Lung (tissue), 12 donors: ENCODE data around the gene TMCC2. TPM values are rescaled to one million over a fixed set of nuclear protein-coding genes. Genes with fewer than 3 reads are reported as not detected.

Experiments used
- ATAC-seq: fragments of 200-7000 bp; cut with Tn5 transposase; one replicate; pipeline ENCODE4 v1.9.1; 2020; ENCODE audit warnings: moderate number of reproducible peaks; ENCODE audit not compliant: insufficient read depth, low FRiP score
- DNase-seq, 3 donors: peaks; one replicate each; pipeline ENCODE4 v3.0.0-alpha.2; 2013 to 2017
- H3K27ac ChIP-seq, 2 donors: one replicate each; pipeline ENCODE4 v1.5.1; 2013; ENCODE audit warnings: mild to moderate bottlenecking in 2 of 2, moderate library complexity in 2 of 2, control low read depth in 1 of 2, inconsistent platforms in 1 of 2, low read depth in 1 of 2, low read length in 1 of 2
- H3K27me3 ChIP-seq, 3 donors: one replicate each; pipeline ENCODE4 v1.5.1; 2013; ENCODE audit warnings: low read length in 2 of 3; ENCODE audit not compliant: control insufficient read depth in 3 of 3, insufficient read depth in 3 of 3
- H3K36me3 ChIP-seq, 4 donors: one replicate each; pipeline ENCODE4 v1.5.1; 2013; ENCODE audit warnings: low read length in 4 of 4, mild to moderate bottlenecking in 1 of 4, moderate library complexity in 1 of 4; ENCODE audit not compliant: control insufficient read depth in 4 of 4, insufficient read depth in 4 of 4
- H3K4me1 ChIP-seq, 5 donors: one replicate each; pipeline ENCODE4 v1.5.1; 2013; ENCODE audit warnings: low read length in 5 of 5, mild to moderate bottlenecking in 2 of 5, moderate library complexity in 1 of 5; ENCODE audit not compliant: control insufficient read depth in 5 of 5, insufficient read depth in 5 of 5
- H3K4me3 ChIP-seq: one replicate; pipeline ENCODE4 v1.5.1; 2013; ENCODE audit warnings: mild to moderate bottlenecking, control low read depth, moderate library complexity
- H3K9ac ChIP-seq, 2 donors: one replicate each; pipeline ENCODE4 v1.5.1; 2013; ENCODE audit warnings: low read length in 2 of 2, control low read depth in 1 of 2; ENCODE audit not compliant: insufficient read depth in 1 of 2
- H3K9me3 ChIP-seq, 4 donors: one replicate each; pipeline ENCODE4 v1.5.1; 2013; ENCODE audit warnings: low read length in 3 of 4, mild to moderate bottlenecking in 1 of 4, moderate library complexity in 1 of 4; ENCODE audit not compliant: control insufficient read depth in 4 of 4, insufficient read depth in 3 of 4
- WGBS, 2 donors: extraction: QIAGEN DNeasy Blood & Tissue Kit; methylation state at CpG; one replicate each; pipeline ENCODE4 v1.1.7; 2013; 5-methylcytosine and 5-hydroxymethylcytosine counted together
- polyA plus RNA-seq, 2 donors: library from polyadenylated mRNA; stranded (reverse); fragments of 200-250 nt; gene quantifications; one replicate each; pipeline ENCODE4 v1.2.1, GENCODE V29; 2013
- total RNA-seq, 2 donors: library from RNA; depleted of rRNA in 1 of 2; stranded (reverse); fragments of >200 nt in 1 of 2; gene quantifications; one replicate each; pipeline ENCODE4 v1.2.1, GENCODE V29; 2014 to 2021
- TF ChIP-seq, protein P1 (sequence below): IDR thresholded peaks from 2 replicates; pipeline ENCODE4 v1.5.1; 2012; ENCODE audit warnings: mild to moderate bottlenecking; ENCODE audit errors: control extremely low read depth, extremely low read depth
- donor health status: control.
- donor health status: control.
- donor health status: Bipolar disorder and iron deficiency.
- donor health status: healthy.
- donor health status: DM: yes; HTN: yes; CAD: no.

Gene TMCC2
- total and polyA plus RNA-seq, 4 donors, result 1.9 to 27.0 (median 2.4) TPM

GRCh38 chr1:205183676-205184335 lies 43.9 kb upstream of the TMCC2 start:
- Histone ChIP-seq H3K36me3 (peaks cover 4 to 11% (median 6%) of the 10 kb centered on the region in 4 donors), H3K9me3 (no peaks in the 10 kb centered on the region), H3K27me3 (no peaks in the 10 kb centered on the region), H3K27ac (no peak overlapping the region), H3K4me1 (peaks cover 4 to 16% (median 6%) of the 10 kb centered on the region in 5 donors), H3K4me3 (no peak overlapping the region), H3K9ac (no peak overlapping the region)
- no peak for DNase-seq
- 42 to 45% methylated on average over 4 of the region's 4 CpGs for WGBS, 2 donors
- TF ChIP-seq, protein P1, sequence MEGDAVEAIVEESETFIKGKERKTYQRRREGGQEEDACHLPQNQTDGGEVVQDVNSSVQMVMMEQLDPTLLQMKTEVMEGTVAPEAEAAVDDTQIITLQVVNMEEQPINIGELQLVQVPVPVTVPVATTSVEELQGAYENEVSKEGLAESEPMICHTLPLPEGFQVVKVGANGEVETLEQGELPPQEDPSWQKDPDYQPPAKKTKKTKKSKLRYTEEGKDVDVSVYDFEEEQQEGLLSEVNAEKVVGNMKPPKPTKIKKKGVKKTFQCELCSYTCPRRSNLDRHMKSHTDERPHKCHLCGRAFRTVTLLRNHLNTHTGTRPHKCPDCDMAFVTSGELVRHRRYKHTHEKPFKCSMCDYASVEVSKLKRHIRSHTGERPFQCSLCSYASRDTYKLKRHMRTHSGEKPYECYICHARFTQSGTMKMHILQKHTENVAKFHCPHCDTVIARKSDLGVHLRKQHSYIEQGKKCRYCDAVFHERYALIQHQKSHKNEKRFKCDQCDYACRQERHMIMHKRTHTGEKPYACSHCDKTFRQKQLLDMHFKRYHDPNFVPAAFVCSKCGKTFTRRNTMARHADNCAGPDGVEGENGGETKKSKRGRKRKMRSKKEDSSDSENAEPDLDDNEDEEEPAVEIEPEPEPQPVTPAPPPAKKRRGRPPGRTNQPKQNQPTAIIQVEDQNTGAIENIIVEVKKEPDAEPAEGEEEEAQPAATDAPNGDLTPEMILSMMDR, result no peak
- ATAC-seq, result no peak

DNA sequence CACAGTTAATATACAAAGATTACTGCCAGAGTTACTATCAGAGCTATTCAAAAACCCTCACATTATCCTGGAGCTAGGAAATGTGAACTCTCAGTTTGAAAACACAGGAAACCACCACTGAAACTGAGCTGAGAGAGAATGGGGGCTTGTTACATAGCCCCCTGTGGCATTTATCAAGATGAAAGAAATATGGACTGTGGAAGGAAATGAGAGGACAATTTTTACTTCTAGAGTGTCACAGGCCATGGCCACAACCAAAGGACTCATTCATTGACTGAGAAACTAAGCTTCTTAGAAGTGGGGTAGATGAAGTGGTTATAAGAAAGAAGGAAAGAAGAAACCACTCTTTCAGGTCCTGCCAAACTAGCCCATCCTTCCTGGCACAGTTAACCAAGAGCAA lies 41.6 kb upstream of the TMCC2 start:
- no peaks in the 10 kb centered on the region for H3K27me3 ChIP-seq
- no peaks in the 10 kb centered on the region for H3K9me3 ChIP-seq
- peaks cover 4 to 24% (median 11%) of the 10 kb centered on the region in 5 donors for H3K4me1 ChIP-seq
- peaks cover 4 to 11% (median 6%) of the 10 kb centered on the region in 4 donors for H3K36me3 ChIP-seq
- DNase-seq (no peak), ATAC-seq (no peak)
- H3K27ac ChIP-seq, result no peak overlapping the region
- no peak overlapping the region for H3K4me3 ChIP-seq
- H3K9ac ChIP-seq, result no peak overlapping the region
- TF ChIP-seq, protein P1, result no peak

DNA sequence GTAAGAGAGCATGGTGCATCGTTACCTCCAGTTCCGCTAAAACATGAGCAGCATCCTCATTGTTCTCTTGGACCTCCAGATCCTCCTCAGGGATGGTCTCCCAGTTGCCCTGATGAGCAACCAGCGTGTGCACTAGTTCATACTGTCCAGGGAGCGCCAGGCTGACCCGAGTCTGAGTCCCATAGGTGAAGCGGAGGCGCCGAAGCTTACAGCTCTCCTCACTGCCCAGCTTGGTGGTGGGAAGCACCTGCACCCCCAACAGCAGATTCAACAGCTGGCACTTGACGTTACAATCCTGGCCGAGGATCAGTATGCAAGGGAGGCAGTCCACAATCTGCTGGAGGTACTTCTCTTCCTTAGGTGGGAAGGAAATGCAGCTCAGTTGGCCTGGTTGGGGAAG lies 40.3 kb upstream of the TMCC2 start:
- Histone ChIP-seq H3K27me3 (no peaks in the 10 kb centered on the region), H3K36me3 (peaks cover 3 to 6% (median 6%) of the 10 kb centered on the region in 4 donors), H3K27ac (no peak overlapping the region)

More for the DNA sequence above, 40.3 kb upstream of the TMCC2 start:
- 95% methylated on average over 10 of the region's 10 CpGs for WGBS, 2 donors
- H3K4me1 ChIP-seq, result peaks cover 4 to 35% (median 13%) of the 10 kb centered on the region in 5 donors
- no peak for ATAC-seq
- TF ChIP-seq, protein P1, result no peak
- no peak overlapping the region for H3K4me3 ChIP-seq
- no peak overlapping the region for H3K9ac ChIP-seq
- H3K9me3 ChIP-seq, result no peaks in the 10 kb centered on the region
- DNase-seq, result no peak
